ENCODE data around the gene PSMB10. TPM values are rescaled to one million over a fixed set of nuclear protein-coding genes. Genes with fewer than 3 reads are reported as not detected.
"Not testable (repeated sequence)": the region's sequence is repeated elsewhere in the genome, so short reads cannot be mapped to it uniquely, and the experiment has no call there.

Gene PSMB10
- total RNA-seq, 1 donor from 2014 or later = 55.8 TPM

- Histone ChIP-seq H3K9me3 (replicated peaks) (no peaks in the 10 kb centered on the region), H3K27ac (replicated peaks) (no peak overlapping the region), H3K4me1 (peaks cover 6% of the 10 kb centered on the region), H3K27me3 (ENCODE audit: low read depth) (peaks cover 10% of the 10 kb centered on the region), H3K36me3 (no peaks in the 10 kb centered on the region), H3K4me3 (no peak overlapping the region)
- TF ChIP-seq CTCF (IDR thresholded peaks at IDR 0.05; ENCODE audit: borderline replicate concordance) = no peak
- DNase-seq = no peak
- intact Hi-C loops (cut with micrococcal nuclease) = no loop called here
These were observed 40.4 kb upstream of the PSMB10 start for GRCh38 chr16:67977005-67977404.

GRCh38 chr16:67976205-67976604 is 39.6 kb upstream of the PSMB10 start:
- TF ChIP-seq CTCF (IDR thresholded peaks at IDR 0.05; ENCODE audit: borderline replicate concordance) = no peak
- no peak overlapping the region for H3K4me3 ChIP-seq
- H3K27me3 ChIP-seq (ENCODE audit: low read depth) = peaks cover 10% of the 10 kb centered on the region
- DNase-seq = no peak
- peaks cover 6% of the 10 kb centered on the region for H3K4me1 ChIP-seq
- intact Hi-C loops (cut with micrococcal nuclease) = no loop called here
- no peaks in the 10 kb centered on the region for H3K36me3 ChIP-seq
- no peaks in the 10 kb centered on the region for H3K9me3 ChIP-seq (replicated peaks)
- no peak overlapping the region for H3K27ac ChIP-seq (replicated peaks)

- Histone ChIP-seq H3K4me3 (no peak overlapping the region), H3K27me3 (ENCODE audit: low read depth) (peaks cover 7% of the 10 kb centered on the region), H3K36me3 (no peaks in the 10 kb centered on the region), H3K4me1 (peaks cover 6% of the 10 kb centered on the region), H3K27ac (replicated peaks) (no peak overlapping the region), H3K9me3 (replicated peaks) (no peaks in the 10 kb centered on the region)
- TF ChIP-seq CTCF (IDR thresholded peaks at IDR 0.05; ENCODE audit: borderline replicate concordance) = no peak
- DNase-seq = no peak
- intact Hi-C loops (cut with micrococcal nuclease) = no loop called here
These were observed 38.9 kb upstream of the PSMB10 start for GRCh38 chr16:67975321-67976105.

- H3K36me3 ChIP-seq = not testable (repeated sequence)
These were observed 35.6 kb upstream of the PSMB10 start for GRCh38 chr16:67972285-67972684.

GRCh38 chr16:67971111-67971510 is 34.5 kb upstream of the PSMB10 start:
- Histone ChIP-seq H3K27ac (replicated peaks) (no peak overlapping the region), H3K4me3 (no peak overlapping the region), H3K36me3 (no peaks in the 10 kb centered on the region), H3K4me1 (peaks cover 34% of the 10 kb centered on the region), H3K9me3 (replicated peaks) (no peaks in the 10 kb centered on the region), H3K27me3 (ENCODE audit: low read depth) (no peaks in the 10 kb centered on the region)
- no peak for TF ChIP-seq CTCF (IDR thresholded peaks at IDR 0.05; ENCODE audit: borderline replicate concordance)
- DNase-seq = no peak
- intact Hi-C loops (cut with micrococcal nuclease) = no loop called here

More at GRCh38 chr16:67972285-67972684, 35.6 kb upstream of the PSMB10 start:
- H3K27ac ChIP-seq (replicated peaks); DNase-seq; H3K9me3 ChIP-seq (replicated peaks); H3K27me3 ChIP-seq (ENCODE audit: low read depth); H3K4me3 ChIP-seq; intact Hi-C loops (cut with micrococcal nuclease): not testable (repeated sequence)
- H3K4me1 ChIP-seq = peaks cover 23% of the 10 kb centered on the region

GRCh38 chr16:67969254-67970039 is 32.8 kb upstream of the PSMB10 start:
- H3K4me3 ChIP-seq = peak overlapping the region; percentile 96
- intact Hi-C loops (cut with micrococcal nuclease) = no loop called here
- peak overlapping the region; percentile 100 for H3K27ac ChIP-seq (replicated peaks)
- no peak for DNase-seq
- H3K9me3 ChIP-seq (replicated peaks) = no peaks in the 10 kb centered on the region
- no peaks in the 10 kb centered on the region for H3K27me3 ChIP-seq (ENCODE audit: low read depth)
- TF ChIP-seq CTCF (IDR thresholded peaks at IDR 0.05; ENCODE audit: borderline replicate concordance) = no peak
- no peaks in the 10 kb centered on the region for H3K36me3 ChIP-seq
- H3K4me1 ChIP-seq = peaks cover 51% of the 10 kb centered on the region

Data from left ventricle myocardium inferior (tissue), 1 donor.